HCT116 (cell line): ENCODE results near the gene FES. TPM values are rescaled to one million over a fixed set of nuclear protein-coding genes. Genes with fewer than 3 reads are reported as not detected.

Experiments used
- ATAC-seq: fragments of 200-7000 bp; cut with Tn5 transposase; 2 replicates; pipeline ENCODE4 v1.9.1; 2020; ENCODE audit warnings: mild to moderate bottlenecking, moderate library complexity
- Bru-seq: library from RNA; stranded (reverse); fragments of 400-500 nt; gene quantifications from one replicate; lab custom pipeline; 2021; lab: Mats Ljungman, UMichigan
- BruChase-seq, 2 experiments: library from RNA; stranded (reverse); fragments of 400-500 nt; gene quantifications; one replicate each; lab custom pipeline; 2021; lab: Mats Ljungman, UMichigan
- BruUV-seq: library from RNA; stranded (reverse); fragments of 400-500 nt; replicated peaks from 2 replicates; lab custom pipeline; 2021; lab: Mats Ljungman, UMichigan
- CTCF ChIA-PET: fragments of 300-600 bp; sonication (Branson Sonifier 250); formaldehyde crosslinking; loops from one replicate; lab custom pipeline; 2021; ENCODE audit warnings: antibody characterized with exemption; lab: Charles Lee
- POLR2A ChIA-PET: fragments of 300-600, 350-600 bp; sonication (Branson Sonifier 250); formaldehyde crosslinking; loops from one replicate; lab custom pipeline; 2021; ENCODE audit warnings: antibody characterized with exemption; lab: Charles Lee
- RAD21 ChIA-PET, 2 experiments: fragments of 300-600 bp; sonication (Branson Sonifier 250); formaldehyde crosslinking; loops; one replicate each; lab custom pipeline; 2023; ENCODE audit warnings: low total read pairs in 2 of 2; ENCODE audit not compliant: uncharacterized antibody in 2 of 2, unreplicated experiment in 2 of 2, low non-redundant PET in 1 of 2; lab: Charles Lee
- DNase-seq: peaks from one replicate; pipeline ENCODE4 v3.0.0-alpha.2; 2010; ENCODE audit warnings: low read depth, low spot score
- H2AFZ ChIP-seq: fragments of 200-600 bp; shearing (Covaris generic), sonication (generic); 2 replicates; pipeline ENCODE4 v1.6.1; 2017; ENCODE audit warnings: low read depth, mixed run types, mixed read lengths, antibody characterized with exemption, low read length; ENCODE audit not compliant: poor library complexity, severe bottlenecking
- H3K27ac ChIP-seq: 2 replicates; pipeline ENCODE4 v1.5.1; 2012; ENCODE audit warnings: low read depth, low read length
- H3K27me3 ChIP-seq: fragments of 200-600 bp; sonication (generic); 2 replicates; pipeline ENCODE4 v1.6.1; 2016; ENCODE audit warnings: mixed run types, low read length, mixed read lengths; ENCODE audit not compliant: insufficient read depth
- H3K36me3 ChIP-seq, 2 experiments: fragments of 200-500 bp in 1 of 2; fragments of 200-600 bp in 1 of 2; sonication (Bioruptor generic) in 1 of 2; sonication (generic) in 1 of 2; 2 replicates each; pipeline versions ENCODE4 v1.5.1 to v1.6.1; 2014 to 2016; ENCODE audit warnings: low read length in 2 of 2, inconsistent platforms in 1 of 2, mixed read lengths in 1 of 2, mixed run types in 1 of 2; ENCODE audit not compliant: insufficient read depth in 2 of 2, control insufficient read depth in 1 of 2
- H3K4me1 ChIP-seq, 2 experiments: fragments of 200-600 bp in 1 of 2; sonication (generic) in 1 of 2; 2 replicates each; pipeline versions ENCODE4 v1.5.1 to v1.6.1; 2012 to 2017; ENCODE audit warnings: low read length in 2 of 2, inconsistent platforms in 1 of 2, mild to moderate bottlenecking in 1 of 2, mixed read lengths in 1 of 2, mixed run types in 1 of 2, moderate library complexity in 1 of 2; ENCODE audit not compliant: insufficient read depth in 2 of 2, control insufficient read depth in 1 of 2
- H3K4me2 ChIP-seq: fragments of 200-600 bp; sonication (generic); 2 replicates; pipeline ENCODE4 v1.6.1; 2017; ENCODE audit warnings: mixed run types, low read length, mixed read lengths
- H3K4me3 ChIP-seq, 2 experiments: fragments of 200-600 bp in 1 of 2; sonication (generic) in 1 of 2; replicated peaks in 1 of 2; 2 replicates each; pipeline ENCODE4 v1.5.1; 2011 to 2016; ENCODE audit warnings: low read length in 2 of 2, control low read depth in 1 of 2, low read depth in 1 of 2, mild to moderate bottlenecking in 1 of 2, mixed read lengths in 1 of 2, mixed run types in 1 of 2
- H3K79me2 ChIP-seq: fragments of 200-600 bp; sonication (generic); 2 replicates; pipeline ENCODE4 v1.6.1; 2017; ENCODE audit warnings: mild to moderate bottlenecking, mixed run types, low read length, moderate library complexity, mixed read lengths; ENCODE audit not compliant: insufficient read depth
- H3K9ac ChIP-seq: fragments of 200-600 bp; sonication (generic); 2 replicates; pipeline ENCODE4 v1.6.1; 2016; ENCODE audit warnings: low read length, mixed read lengths
- H3K9me2 ChIP-seq: fragments of 200-600 bp; sonication (generic), shearing (Covaris generic); 2 replicates; pipeline ENCODE4 v1.6.1; 2017; ENCODE audit warnings: mixed run types, mild to moderate bottlenecking, moderate library complexity; ENCODE audit not compliant: insufficient read depth
- H3K9me3 ChIP-seq, 2 experiments: fragments of 200-500 bp in 1 of 2; fragments of 200-600 bp in 1 of 2; sonication (Bioruptor generic) in 1 of 2; sonication (generic) in 1 of 2; 2 replicates each; pipeline ENCODE4 v1.6.1; 2014 to 2017; ENCODE audit warnings: low read length in 2 of 2, mixed read lengths in 2 of 2, inconsistent platforms in 1 of 2, low read depth in 1 of 2, mild to moderate bottlenecking in 1 of 2, mixed run types in 1 of 2, moderate library complexity in 1 of 2; ENCODE audit not compliant: control insufficient read depth in 1 of 2, insufficient read depth in 1 of 2
- H4K20me1 ChIP-seq: fragments of 200-600 bp; sonication (generic), shearing (Covaris generic); 2 replicates; pipeline ENCODE4 v1.6.1; 2017; ENCODE audit warnings: mixed run types, mild to moderate bottlenecking, moderate library complexity; ENCODE audit not compliant: insufficient read depth
- CEBPB ChIP-seq: IDR thresholded peaks from 2 replicates; pipeline ENCODE4 v1.6.1; 2012; ENCODE audit warnings: low read depth
- ELF1 ChIP-seq: IDR thresholded peaks from 2 replicates; pipeline ENCODE4 v1.6.1; 2012; ENCODE audit warnings: low read depth, borderline replicate concordance
- EZH2 ChIP-seq: fragments of 200-600 bp; sonication (generic); IDR thresholded peaks from 2 replicates; pipeline ENCODE4 v1.6.1; 2017; ENCODE audit warnings: antibody characterized with exemption, mixed run types
- EZH2phosphoT487 ChIP-seq: fragments of 200-600 bp; IDR thresholded peaks from 2 replicates; pipeline ENCODE4 v1.6.1; 2018; ENCODE audit warnings: antibody characterized with exemption, borderline replicate concordance
- JUND ChIP-seq: IDR thresholded peaks from 2 replicates; pipeline ENCODE4 v1.6.1; 2012
- POLR2A ChIP-seq: IDR thresholded peaks from 2 replicates; pipeline ENCODE4 v1.7.0; 2011; ENCODE audit warnings: borderline replicate concordance; ENCODE audit not compliant: insufficient read depth, insufficient read length; ENCODE audit errors: extremely low read depth
- SIN3A ChIP-seq: IDR thresholded peaks from 2 replicates; pipeline ENCODE4 v1.6.1; 2012; ENCODE audit warnings: low read depth
- TCF7L2 ChIP-seq: IDR thresholded peaks from 2 replicates; pipeline ENCODE4 v1.7.0; 2011; ENCODE audit warnings: borderline replicate concordance, inconsistent platforms; ENCODE audit not compliant: insufficient read depth, insufficient read length; ENCODE audit errors: extremely low read depth
- YY1 ChIP-seq: IDR thresholded peaks from 2 replicates; pipeline ENCODE4 v1.6.1; 2011; ENCODE audit warnings: low read length, low read depth, moderate library complexity, mild to moderate bottlenecking; ENCODE audit not compliant: insufficient replicate concordance; ENCODE audit errors: extremely low read depth
- ZFX ChIP-seq: fragments of 450-650 bp; IDR thresholded peaks from 2 replicates; pipeline ENCODE4 v1.6.1; 2017
- intact Hi-C: fragments of 100-400 bp; cut with micrococcal nuclease; formaldehyde crosslinking; loops from 2 replicates; pipeline ENCODE4 v1.10.0; 2022
- long read RNA-seq: library from polyadenylated mRNA; unstranded; transcript quantifications from one replicate; pipeline ENCODE4 v2.0.0, GENCODE V29; 2021; ENCODE audit not compliant: unreplicated experiment
- polyA plus RNA-seq: library from polyadenylated mRNA; unstranded; fragments of >200 nt; gene quantifications from 2 replicates; pipeline ENCODE4 v1.2.1, GENCODE V29; 2012; ENCODE audit warnings: missing spikeins
- total RNA-seq: library from RNA; stranded (reverse); gene quantifications from one replicate; pipeline ENCODE4 v1.2.1, GENCODE V29; 2021; ENCODE audit not compliant: unreplicated experiment
- TF ChIP-seq, protein P1 (sequence below): IDR thresholded peaks from 2 replicates; pipeline ENCODE4 v1.6.1; 2012
- TF ChIP-seq, protein P2 (sequence below): IDR thresholded peaks from 2 replicates; pipeline ENCODE4 v1.6.1; 2011; ENCODE audit warnings: mild to moderate bottlenecking, low read length, moderate library complexity; ENCODE audit not compliant: insufficient replicate concordance; ENCODE audit errors: extremely low read depth

The FES gene
- 5.3 TPM for total RNA-seq
- polyA plus RNA-seq: 5.6 and 6.2 TPM in 2 replicates
- Bru-seq, nascent RNA: percentile 40 among the genes with signal in this experiment
- percentile 48 among the genes with signal in this experiment for BruChase-seq, experiment 1, labeled RNA remaining after a 6-hour chase
- BruChase-seq, experiment 2, labeled RNA remaining after a 2-hour chase: percentile 44 among the genes with signal in this experiment
- long read RNA-seq, partial matches to known transcripts: 12 of 17 reads
- long read RNA-seq, other reads (novel, unspliced or antisense): 5 of 17 reads

DNA sequence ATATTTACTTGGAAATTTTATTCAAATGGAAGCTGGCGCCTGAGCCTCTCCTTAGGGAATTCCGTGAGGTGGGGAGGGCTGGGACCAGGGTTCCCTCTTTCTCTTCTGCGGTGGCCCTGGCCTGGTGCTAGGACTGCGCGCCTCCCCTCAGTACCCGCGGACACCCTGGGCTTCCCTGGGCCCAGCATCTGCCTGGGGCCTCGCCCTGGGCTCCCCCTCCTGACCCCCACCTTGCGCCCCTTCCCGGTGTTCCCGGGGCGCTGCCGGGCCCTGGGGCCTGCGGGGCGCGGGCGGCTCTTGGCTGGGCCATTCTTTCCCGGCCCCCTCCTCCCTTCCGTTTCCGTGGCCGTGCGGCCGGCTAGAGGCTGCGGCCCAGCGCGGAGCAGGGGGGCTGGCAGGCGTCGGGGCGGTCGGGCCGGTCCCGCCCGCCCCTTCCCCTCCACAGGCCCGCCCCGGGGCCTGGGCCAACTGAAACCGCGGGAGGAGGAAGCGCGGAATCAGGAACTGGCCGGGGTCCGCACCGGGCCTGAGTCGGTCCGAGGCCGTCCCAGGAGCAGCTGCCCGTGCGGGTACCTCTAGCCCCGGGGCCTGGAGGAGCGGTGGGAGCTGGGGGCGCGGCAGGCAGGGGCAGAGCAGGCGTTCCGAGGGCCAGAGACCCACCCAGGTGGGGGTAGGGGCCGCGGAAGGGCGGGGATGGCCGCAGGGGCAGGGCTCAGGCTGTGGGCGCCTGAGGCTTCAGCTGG is at the start of gene FES:
FES (plus strand) TSS at position 529 of the 743 bp plus-strand sequence. CDS start 542 bp downstream, outside the sequence.
- no peaks in the 10 kb centered on the region for H4K20me1 ChIP-seq
- ChIA-PET RAD21 (interaction anchor here in 1 of 2 experiments (0.6 kb wide), 1 partner anchor 1140 kb away, joined by 7 read pairs; no protein-coding TSS in a partner anchor), CTCF (interaction anchor here (2.8 kb wide), 1 partner anchor 564 kb away, joined by 18 read pairs; no protein-coding TSS in a partner anchor), POLR2A (no interaction called here)
- no peaks in the 10 kb centered on the region for H3K9me3 ChIP-seq
- no peak for DNase-seq
- no peak within 1 kb of the TSS for H2AFZ ChIP-seq
- no peaks in the 10 kb centered on the region for H3K79me2 ChIP-seq
- no peaks in the 10 kb centered on the region for H3K27me3 ChIP-seq
- no peak within 1 kb of the TSS for H3K4me2 ChIP-seq
- BruUV-seq: no TSS peak
- intact Hi-C loops: no loop called here
- peaks cover 0 to 3% of the 10 kb centered on the region in 2 experiments; a peak in 1 of 4 replicates for H3K4me1 ChIP-seq
- no peaks in the 10 kb centered on the region; a peak in 1 of 4 replicates for H3K36me3 ChIP-seq
- no peak within 1 kb of the TSS for H3K27ac ChIP-seq
- no peak within 1 kb of the TSS for H3K4me3 ChIP-seq
- no peaks in the 10 kb centered on the region for H3K9me2 ChIP-seq
- no peak within 1 kb of the TSS for H3K9ac ChIP-seq
- ATAC-seq: no peak
- TF ChIP-seq, protein P1, sequence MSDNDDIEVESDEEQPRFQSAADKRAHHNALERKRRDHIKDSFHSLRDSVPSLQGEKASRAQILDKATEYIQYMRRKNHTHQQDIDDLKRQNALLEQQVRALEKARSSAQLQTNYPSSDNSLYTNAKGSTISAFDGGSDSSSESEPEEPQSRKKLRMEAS: no peak
- no peak for TF ChIP-seq YY1
- TF ChIP-seq EZH2: no peak
- TF ChIP-seq, protein P2, sequence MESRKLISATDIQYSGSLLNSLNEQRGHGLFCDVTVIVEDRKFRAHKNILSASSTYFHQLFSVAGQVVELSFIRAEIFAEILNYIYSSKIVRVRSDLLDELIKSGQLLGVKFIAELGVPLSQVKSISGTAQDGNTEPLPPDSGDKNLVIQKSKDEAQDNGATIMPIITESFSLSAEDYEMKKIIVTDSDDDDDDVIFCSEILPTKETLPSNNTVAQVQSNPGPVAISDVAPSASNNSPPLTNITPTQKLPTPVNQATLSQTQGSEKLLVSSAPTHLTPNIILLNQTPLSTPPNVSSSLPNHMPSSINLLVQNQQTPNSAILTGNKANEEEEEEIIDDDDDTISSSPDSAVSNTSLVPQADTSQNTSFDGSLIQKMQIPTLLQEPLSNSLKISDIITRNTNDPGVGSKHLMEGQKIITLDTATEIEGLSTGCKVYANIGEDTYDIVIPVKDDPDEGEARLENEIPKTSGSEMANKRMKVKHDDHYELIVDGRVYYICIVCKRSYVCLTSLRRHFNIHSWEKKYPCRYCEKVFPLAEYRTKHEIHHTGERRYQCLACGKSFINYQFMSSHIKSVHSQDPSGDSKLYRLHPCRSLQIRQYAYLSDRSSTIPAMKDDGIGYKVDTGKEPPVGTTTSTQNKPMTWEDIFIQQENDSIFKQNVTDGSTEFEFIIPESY: no peak
- TF ChIP-seq TCF7L2: no peak
- TF ChIP-seq CEBPB: no peak
- TF ChIP-seq ELF1: no peak
- TF ChIP-seq JUND: no peak
- TF ChIP-seq ZFX: no peak
- TF ChIP-seq POLR2A: no peak
- TF ChIP-seq SIN3A: no peak
- no peak for TF ChIP-seq EZH2phosphoT487
